ENCODE measurements around the gene PTPRU. TPM values are rescaled to one million over a fixed set of nuclear protein-coding genes. Genes with fewer than 3 reads are reported as not detected.

PTPRU gene
- total RNA-seq, 1 experiment from 2014 or later = 45.5 TPM

DNA sequence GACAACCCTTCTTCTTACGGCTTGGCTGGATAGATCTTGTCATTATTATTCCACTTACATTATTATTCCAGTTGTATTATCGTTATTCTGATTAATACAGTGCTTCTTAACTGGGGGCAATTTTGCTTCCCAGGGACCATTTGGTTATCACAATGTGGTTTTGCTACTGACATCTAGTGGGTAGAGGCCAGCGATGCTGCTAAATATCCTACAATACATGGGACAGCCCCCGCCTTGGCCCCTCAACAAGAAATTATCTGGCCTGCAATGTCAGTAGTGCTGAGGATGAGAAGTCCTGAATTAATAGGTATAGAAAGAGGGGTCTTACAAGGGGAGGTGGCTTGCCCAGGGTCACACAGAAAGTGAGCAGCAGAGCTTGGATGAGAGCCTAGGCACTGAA, 105.6 kb downstream of the PTPRU start:
- Histone ChIP-seq H4K8ac (replicated peaks; ENCODE audit: insufficient read length, low read depth, low read length) (no peak overlapping the region), H3K9ac (ENCODE audit: extremely low read depth, insufficient read length, low read length) (no peak overlapping the region), H2BK15ac (ENCODE audit: low read depth, low read length) (no peak overlapping the region), H3K4me1 (ENCODE audit: insufficient read depth, low read length) (peaks cover 4% of the 10 kb centered on the region; the same call in 1 of the 2 replicates), H3T11ph (ENCODE audit: low read length) (no peak overlapping the region), H2BK120ac (ENCODE audit: low read depth, low read length, poor library complexity, severe bottlenecking) (no peak overlapping the region), H3K18ac (ENCODE audit: insufficient read length, low read depth, low read length) (no peak overlapping the region), H2AFZ (ENCODE audit: low read length) (no peak overlapping the region), H4K20me1 (ENCODE audit: control insufficient read depth, insufficient read depth, insufficient read length) (no peaks in the 10 kb centered on the region), H3K23me2 (ENCODE audit: insufficient read length, low read depth, low read length, poor library complexity, severe bottlenecking) (no peaks in the 10 kb centered on the region), H2BK12ac (ENCODE audit: insufficient read length, low read depth, low read length) (no peak overlapping the region), H3K79me1 (ENCODE audit: insufficient read depth, low read depth, low read length, poor library complexity, severe bottlenecking) (no peaks in the 10 kb centered on the region), H4K91ac (ENCODE audit: insufficient read length, low read depth, low read length) (no peak overlapping the region), H3K23ac (ENCODE audit: insufficient read length, low read depth, low read length) (no peak overlapping the region), H4K5ac (ENCODE audit: insufficient read length, low read depth, low read length) (no peak overlapping the region), H3K27ac (ENCODE audit: insufficient read length, low read depth, low read length) (no peak overlapping the region), H3K4ac (ENCODE audit: low read depth, low read length) (no peak overlapping the region), H3K56ac (ENCODE audit: insufficient read length, low read depth, low read length) (no peak overlapping the region), H2BK20ac (ENCODE audit: low read depth, low read length, poor library complexity, severe bottlenecking) (no peak overlapping the region), H3K27me3 (ENCODE audit: insufficient read depth, low read length) (no peaks in the 10 kb centered on the region), H2BK5ac (ENCODE audit: insufficient read length, low read length) (no peak overlapping the region), H2AK5ac (ENCODE audit: insufficient read length, low read length) (no peak overlapping the region), H3K4me2 (ENCODE audit: insufficient read depth, insufficient read length, low read length) (no peak overlapping the region), H3K14ac (ENCODE audit: insufficient read depth, low read length) (no peak overlapping the region), H3K79me2 (ENCODE audit: insufficient read depth, low read length) (no peaks in the 10 kb centered on the region), H3K9me3 (ENCODE audit: control insufficient read depth, low read depth, low read length) (no peaks in the 10 kb centered on the region)
- TF ChIP-seq, protein P1, sequence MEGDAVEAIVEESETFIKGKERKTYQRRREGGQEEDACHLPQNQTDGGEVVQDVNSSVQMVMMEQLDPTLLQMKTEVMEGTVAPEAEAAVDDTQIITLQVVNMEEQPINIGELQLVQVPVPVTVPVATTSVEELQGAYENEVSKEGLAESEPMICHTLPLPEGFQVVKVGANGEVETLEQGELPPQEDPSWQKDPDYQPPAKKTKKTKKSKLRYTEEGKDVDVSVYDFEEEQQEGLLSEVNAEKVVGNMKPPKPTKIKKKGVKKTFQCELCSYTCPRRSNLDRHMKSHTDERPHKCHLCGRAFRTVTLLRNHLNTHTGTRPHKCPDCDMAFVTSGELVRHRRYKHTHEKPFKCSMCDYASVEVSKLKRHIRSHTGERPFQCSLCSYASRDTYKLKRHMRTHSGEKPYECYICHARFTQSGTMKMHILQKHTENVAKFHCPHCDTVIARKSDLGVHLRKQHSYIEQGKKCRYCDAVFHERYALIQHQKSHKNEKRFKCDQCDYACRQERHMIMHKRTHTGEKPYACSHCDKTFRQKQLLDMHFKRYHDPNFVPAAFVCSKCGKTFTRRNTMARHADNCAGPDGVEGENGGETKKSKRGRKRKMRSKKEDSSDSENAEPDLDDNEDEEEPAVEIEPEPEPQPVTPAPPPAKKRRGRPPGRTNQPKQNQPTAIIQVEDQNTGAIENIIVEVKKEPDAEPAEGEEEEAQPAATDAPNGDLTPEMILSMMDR (conservative IDR thresholded peaks at IDR 0.05) = peak; percentile 49
- H3K4me1 Mint-ChIP-seq = peaks cover 29 to 39% of the 10 kb centered on the region in 2 experiments
- no peak overlapping the region for H3K27ac Mint-ChIP-seq
- peaks cover 7% of the 10 kb centered on the region for H3K27me3 Mint-ChIP-seq (ENCODE audit: low read depth)
- H3K36me3 Mint-ChIP-seq (ENCODE audit: insufficient read depth in 1 of 3, low read depth in 3 of 3) = peaks cover 0 to 5% (median 0%) of the 10 kb centered on the region in 3 experiments; a peak in 1 of 7 replicates
- no CpG with 5 or more reads among the region's 4 CpGs for WGBS (ENCODE audit: extremely low coverage, insufficient read length, low lambda C conversion rate)
- DNase-seq = no peak
- H3K4me3 Mint-ChIP-seq = no peak overlapping the region
- peaks cover 0 to 16% of the 10 kb centered on the region in 2 experiments; a peak in 3 of 5 replicates for H3K9me3 Mint-ChIP-seq

Measured in H9 (cell line).